Subcutaneous abdominal adipose tissue (tissue), 5 donors: ENCODE results near the gene SLC7A8.

ENCODE experiments used
- H3K27ac ChIP-seq: one replicate; pipeline ENCODE4 v1.7.0; 2013; ENCODE audit warnings: low read depth, mild to moderate bottlenecking, inconsistent platforms, low read length, moderate library complexity
- H3K27me3 ChIP-seq, 5 donors: one replicate each; pipeline ENCODE4 v1.7.0; 2013; ENCODE audit warnings: low read length in 5 of 5, inconsistent platforms in 1 of 5; ENCODE audit not compliant: control insufficient read depth in 5 of 5, insufficient read depth in 4 of 5
- H3K36me3 ChIP-seq, 5 donors: one replicate each; pipeline ENCODE4 v1.7.0; 2013; ENCODE audit warnings: low read length in 5 of 5; ENCODE audit not compliant: control insufficient read depth in 5 of 5, insufficient read depth in 5 of 5
- H3K4me1 ChIP-seq, 5 donors: one replicate each; pipeline ENCODE4 v1.7.0; 2013; ENCODE audit warnings: low read length in 5 of 5, mild to moderate bottlenecking in 3 of 5, moderate library complexity in 1 of 5; ENCODE audit not compliant: control insufficient read depth in 5 of 5, insufficient read depth in 5 of 5
- H3K4me3 ChIP-seq, 5 donors: one replicate each; pipeline ENCODE4 v1.7.0; 2013; ENCODE audit warnings: low read length in 5 of 5, low read depth in 1 of 5
- H3K9ac ChIP-seq, 5 donors: one replicate each; pipeline ENCODE4 v1.7.0; 2013; ENCODE audit warnings: low read length in 5 of 5, mild to moderate bottlenecking in 4 of 5, moderate library complexity in 3 of 5
- H3K9me3 ChIP-seq, 5 donors: one replicate each; pipeline ENCODE4 v1.7.0; 2013; ENCODE audit warnings: low read length in 5 of 5; ENCODE audit not compliant: control insufficient read depth in 5 of 5
- donor health status: healthy.
- donor health status: healthy.
- donor health status: healthy.
- donor health status: healthy.
- donor health status: healthy.

Gene SLC7A8

DNA sequence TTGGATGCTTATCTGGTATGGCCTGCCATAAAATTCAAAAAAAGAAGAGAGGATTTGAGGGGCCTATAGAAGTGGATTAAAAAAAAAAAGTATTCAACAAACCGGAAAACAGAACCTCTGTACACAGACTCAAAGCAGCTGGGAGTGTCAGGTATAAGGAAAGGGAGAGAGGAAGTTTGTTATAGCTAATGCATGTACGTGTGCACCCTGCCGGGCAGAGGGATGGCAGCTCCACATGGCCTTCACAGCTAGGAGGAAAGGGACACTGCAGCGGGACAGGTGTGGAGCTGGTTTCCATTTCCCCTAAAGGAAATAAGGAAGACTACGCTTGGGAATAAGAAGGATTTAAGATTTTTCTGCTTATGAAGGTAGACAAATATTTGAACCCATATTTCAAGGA is 21.5 kb downstream of the SLC7A8 start:
- Histone ChIP-seq H3K4me3 (no peak overlapping the region), H3K9me3 (no peaks in the 10 kb centered on the region), H3K4me1 (peaks cover 1 to 48% (median 42%) of the 10 kb centered on the region in 5 donors), H3K9ac (no peak overlapping the region), H3K27ac (no peak overlapping the region), H3K27me3 (no peaks in the 10 kb centered on the region), H3K36me3 (no peaks in the 10 kb centered on the region)

DNA sequence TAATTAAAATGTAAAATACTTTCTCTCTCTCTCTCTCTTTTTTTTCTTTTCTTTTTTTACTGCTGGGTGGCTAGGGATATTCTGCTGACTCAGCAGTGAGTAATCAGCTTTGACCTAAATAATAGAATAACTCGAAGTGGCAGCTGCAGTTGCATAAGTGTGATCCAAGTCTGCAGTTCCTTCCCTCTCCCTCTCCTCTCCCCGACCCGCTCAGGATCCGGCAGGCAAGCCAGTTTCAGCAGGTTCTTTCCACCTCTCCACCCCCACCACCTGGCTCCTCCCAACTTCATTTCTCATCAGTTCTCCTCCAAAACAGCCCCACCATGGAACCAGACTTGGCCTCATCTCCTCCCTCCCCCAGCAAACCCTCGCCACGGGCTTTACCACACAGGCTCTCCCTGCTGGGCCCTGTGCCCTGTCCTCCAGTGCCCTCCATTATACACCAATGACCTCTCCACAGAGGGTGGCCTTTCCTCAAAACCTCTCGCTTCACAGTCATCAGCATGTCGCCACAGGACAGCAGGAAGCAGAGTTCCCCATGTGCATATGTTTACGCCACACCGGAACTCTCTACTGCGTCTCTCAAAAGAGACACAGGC is 22.4 kb downstream of the SLC7A8 start:
- Histone ChIP-seq H3K36me3 (no peaks in the 10 kb centered on the region), H3K27ac (peak overlapping the region; percentile 88), H3K9ac (peak overlapping the region in 1 of 5 donors; percentile 29), H3K4me3 (peak overlapping the region in 2 of 5 donors; percentile 8 to 54), H3K9me3 (no peaks in the 10 kb centered on the region), H3K4me1 (peaks cover 1 to 48% (median 42%) of the 10 kb centered on the region in 5 donors), H3K27me3 (no peaks in the 10 kb centered on the region)

DNA sequence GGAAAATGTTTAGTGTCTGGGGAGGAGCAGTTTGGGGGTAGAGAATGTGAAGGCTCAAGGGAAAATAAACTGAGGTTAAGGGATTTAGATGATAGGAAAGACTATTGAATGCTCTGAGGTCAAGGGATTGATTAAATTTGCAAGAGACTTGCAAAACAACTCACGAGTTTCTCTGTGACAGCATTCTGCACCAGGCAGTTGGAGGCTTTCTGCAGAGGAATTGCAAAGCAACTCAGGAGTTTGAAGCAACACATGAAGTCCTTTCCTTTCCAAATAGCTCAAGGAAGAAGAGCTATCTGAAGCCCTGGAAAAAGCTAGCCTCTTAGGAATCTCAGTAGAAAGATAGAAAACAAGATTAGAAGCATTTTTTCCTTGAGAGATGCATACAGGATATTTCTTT is 23.9 kb downstream of the SLC7A8 start:
- H3K9me3 ChIP-seq: no peaks in the 10 kb centered on the region
- peak overlapping the region; percentile 88 for H3K27ac ChIP-seq
- peaks cover 1 to 56% (median 55%) of the 10 kb centered on the region in 5 donors for H3K4me1 ChIP-seq
- no peak overlapping the region for H3K9ac ChIP-seq
- no peaks in the 10 kb centered on the region for H3K36me3 ChIP-seq
- H3K4me3 ChIP-seq: no peak overlapping the region
- no peaks in the 10 kb centered on the region for H3K27me3 ChIP-seq

DNA sequence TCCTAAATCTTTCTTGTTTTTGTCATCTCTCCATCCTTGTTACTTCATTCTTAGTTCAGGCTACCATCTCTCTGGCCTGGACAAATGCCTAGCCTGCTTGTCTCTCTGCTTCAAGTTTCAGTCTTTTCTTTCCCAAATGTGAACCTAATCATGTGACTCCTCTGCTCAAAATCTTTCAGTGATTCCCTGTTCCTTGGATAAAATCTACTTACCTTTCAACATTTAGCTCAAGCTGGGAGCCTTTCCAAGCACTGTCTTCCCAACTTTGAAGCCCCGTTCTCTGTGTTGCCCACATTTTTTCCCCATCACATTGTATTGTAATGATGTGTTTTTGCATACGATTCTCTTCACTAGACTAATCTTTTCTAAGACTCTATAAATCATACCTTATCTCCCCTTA is 24.7 kb downstream of the SLC7A8 start:
- H3K4me1 ChIP-seq: peaks cover 4 to 62% (median 55%) of the 10 kb centered on the region in 5 donors
- H3K36me3 ChIP-seq: no peaks in the 10 kb centered on the region
- H3K27me3 ChIP-seq: no peaks in the 10 kb centered on the region
- no peak overlapping the region for H3K9ac ChIP-seq
- peak overlapping the region; percentile 88 for H3K27ac ChIP-seq
- no peaks in the 10 kb centered on the region for H3K9me3 ChIP-seq
- H3K4me3 ChIP-seq: no peak overlapping the region

DNA sequence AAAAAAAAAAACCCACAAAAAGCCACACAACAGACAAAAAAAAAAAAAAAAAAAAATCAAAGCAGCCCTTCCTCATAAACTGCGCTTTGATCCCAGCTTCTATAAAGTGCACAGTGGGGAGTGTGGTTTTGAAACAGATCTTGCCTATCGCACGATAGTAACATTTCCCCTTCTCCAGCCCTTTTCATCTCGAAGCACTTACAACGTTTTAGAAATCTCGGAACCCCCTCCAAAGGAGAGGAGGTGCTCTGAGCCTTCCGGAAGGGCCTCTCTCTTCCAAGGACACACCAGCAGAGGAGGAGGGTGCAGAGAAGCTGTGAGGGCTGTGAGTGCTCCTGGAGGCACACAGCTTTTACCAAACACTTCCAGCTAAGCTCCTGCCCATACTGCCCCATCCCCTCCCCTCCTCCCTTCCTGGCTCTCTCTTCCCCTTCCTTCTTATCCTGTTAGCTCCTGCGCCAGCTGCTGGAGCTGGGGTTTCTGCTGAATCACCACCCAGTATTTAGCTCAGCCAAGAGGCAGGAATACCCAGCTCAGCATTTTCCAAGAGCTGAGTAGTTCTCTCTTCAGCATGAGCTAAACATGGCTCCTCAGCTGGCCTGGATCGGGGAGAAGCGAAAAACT is 28.4 kb downstream of the SLC7A8 start:
- Histone ChIP-seq H3K27ac (peak overlapping the region; percentile 89), H3K4me3 (peak overlapping the region in 4 of 5 donors; percentile 16 to 54 (median 38)), H3K4me1 (peaks cover 2 to 45% (median 39%) of the 10 kb centered on the region in 5 donors), H3K27me3 (no peaks in the 10 kb centered on the region), H3K9me3 (no peaks in the 10 kb centered on the region), H3K36me3 (peaks cover 0 to 2% (median 0%) of the 10 kb centered on the region in 5 donors), H3K9ac (peak overlapping the region in 3 of 5 donors; percentile 1 to 56 (median 47))

DNA sequence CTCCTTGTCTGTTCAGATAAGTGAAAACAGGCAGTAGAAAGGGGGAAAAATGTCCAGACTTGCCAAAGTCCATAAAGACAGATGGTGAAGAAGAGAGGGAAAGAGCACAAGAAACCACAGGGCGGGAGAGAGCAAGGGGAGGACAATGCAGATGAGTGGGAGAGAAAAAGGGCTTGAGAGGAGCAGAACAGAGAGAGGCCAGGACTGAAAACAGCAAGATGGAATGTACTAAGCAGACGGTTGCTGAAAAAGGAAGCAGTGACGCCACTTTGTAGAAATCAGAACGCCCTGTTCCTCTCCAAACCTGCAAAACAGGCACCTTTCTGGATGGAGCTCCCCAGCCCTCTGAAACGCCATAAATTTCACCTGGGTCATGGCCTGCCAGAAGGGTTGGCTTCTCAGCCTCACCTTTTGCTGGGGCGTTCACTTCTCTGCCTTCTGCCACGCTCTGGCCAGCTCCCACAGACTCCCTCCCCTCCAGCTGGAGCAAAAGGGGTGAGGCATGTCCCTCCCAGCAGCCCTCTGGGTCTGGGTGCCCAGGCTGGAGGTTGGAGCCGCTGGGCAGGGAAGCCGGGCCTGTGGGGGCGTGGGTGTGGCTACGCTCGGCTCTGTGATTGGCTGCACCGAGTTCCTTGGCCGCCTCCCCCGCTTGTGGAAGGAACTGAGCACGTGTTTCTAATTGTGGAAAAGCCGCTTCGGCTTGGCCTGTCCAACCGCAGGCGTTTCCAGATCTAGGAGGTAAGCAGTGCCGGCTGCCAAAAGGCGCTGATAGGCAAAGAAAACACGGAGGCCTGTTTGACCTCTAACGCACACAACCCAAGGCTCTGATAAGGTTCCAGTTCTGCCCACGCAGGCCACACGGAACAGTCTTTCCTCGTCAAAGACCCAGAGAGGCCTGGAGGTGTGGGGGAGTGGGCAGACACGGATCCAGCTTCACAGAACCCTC is 29.3 kb downstream of the SLC7A8 start:
- H3K9ac ChIP-seq: peak overlapping the region; percentile 42 to 76 (median 61)
- H3K4me1 ChIP-seq: peaks cover 2 to 36% (median 30%) of the 10 kb centered on the region in 5 donors
- H3K27ac ChIP-seq: peak overlapping the region; percentile 89
- no peaks in the 10 kb centered on the region for H3K27me3 ChIP-seq
- H3K9me3 ChIP-seq: no peaks in the 10 kb centered on the region
- peaks cover 0 to 2% (median 0%) of the 10 kb centered on the region in 5 donors for H3K36me3 ChIP-seq
- peak overlapping the region; percentile 50 to 77 (median 60) for H3K4me3 ChIP-seq

DNA sequence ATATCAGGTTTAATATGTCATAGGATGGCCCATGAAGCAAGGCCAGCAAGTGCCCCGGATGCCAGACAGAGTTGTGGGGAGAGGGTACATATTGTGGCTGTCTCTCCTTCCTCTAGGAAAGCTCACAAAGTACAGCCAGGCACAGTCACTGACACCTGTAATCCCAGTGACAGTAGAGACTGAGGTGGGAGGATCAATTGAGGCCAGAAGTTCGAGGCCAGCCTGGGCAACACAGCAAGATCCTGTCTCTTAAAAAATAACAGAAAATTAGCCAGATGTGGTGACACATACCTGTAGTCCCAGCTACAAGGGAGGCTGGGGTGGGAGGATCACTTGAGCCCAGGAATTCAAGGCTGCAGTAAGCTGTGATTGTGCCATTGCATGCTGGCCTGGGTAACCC is 32.1 kb downstream of the SLC7A8 start:
- Histone ChIP-seq H3K27ac (no peak overlapping the region), H3K27me3 (no peaks in the 10 kb centered on the region), H3K36me3 (peaks cover 0 to 2% (median 0%) of the 10 kb centered on the region in 5 donors), H3K9me3 (no peaks in the 10 kb centered on the region), H3K9ac (no peak overlapping the region), H3K4me3 (no peak overlapping the region), H3K4me1 (peaks cover 2 to 39% (median 33%) of the 10 kb centered on the region in 5 donors)

DNA sequence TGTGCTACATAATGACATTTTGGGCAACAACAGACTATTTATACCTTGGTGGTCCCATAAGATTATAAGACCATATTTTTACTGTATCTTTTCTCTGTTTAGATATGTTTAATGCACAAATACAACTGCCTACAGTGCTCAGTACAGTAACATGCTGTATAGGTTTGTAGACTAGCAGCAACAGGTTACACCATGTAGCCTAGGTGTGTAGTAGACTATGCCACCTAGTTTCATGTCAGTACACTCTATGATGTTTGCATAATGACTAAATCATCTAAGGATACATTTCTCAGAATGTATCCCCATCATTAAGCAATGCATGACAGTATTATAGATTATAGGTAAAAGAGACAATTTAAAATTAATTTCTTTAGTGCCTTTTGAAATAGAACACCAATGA is 33.7 kb downstream of the SLC7A8 start:
- Histone ChIP-seq H3K9me3 (no peaks in the 10 kb centered on the region), H3K36me3 (peaks cover 0 to 2% (median 0%) of the 10 kb centered on the region in 5 donors), H3K27ac (no peak overlapping the region), H3K4me3 (no peak overlapping the region), H3K9ac (no peak overlapping the region), H3K4me1 (peaks cover 2 to 37% (median 31%) of the 10 kb centered on the region in 5 donors), H3K27me3 (no peaks in the 10 kb centered on the region)

DNA sequence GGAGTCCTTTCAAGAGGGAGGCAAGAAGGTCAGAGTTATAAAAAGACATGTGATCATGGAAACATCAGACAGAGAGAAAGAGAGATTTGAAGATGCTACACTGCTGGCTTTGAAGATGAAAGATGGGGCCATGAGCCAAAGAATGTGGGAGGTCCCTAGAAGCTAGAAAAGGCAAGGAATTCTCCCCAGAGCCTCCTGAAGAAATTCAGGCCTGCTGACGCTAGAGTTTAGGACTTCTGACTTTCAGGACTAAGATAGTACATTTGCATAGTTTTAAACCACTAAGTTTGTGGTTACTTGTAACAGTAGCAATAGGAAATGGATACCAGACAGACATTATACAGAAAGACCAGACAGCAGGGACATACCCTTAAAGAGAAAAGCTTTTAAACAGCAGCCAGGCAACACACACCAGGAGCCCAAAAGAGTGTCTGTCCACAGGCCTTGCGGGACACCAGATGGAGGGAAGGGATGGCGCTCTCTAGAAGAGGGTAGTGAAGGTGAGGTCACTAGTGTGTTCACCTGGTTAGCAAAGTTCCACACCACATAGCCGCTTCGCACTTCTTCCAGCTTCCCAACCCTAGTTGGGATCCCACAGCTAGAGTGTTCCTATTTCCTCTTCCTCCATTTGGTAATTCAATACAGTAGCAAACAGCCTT is 34.7 kb downstream of the SLC7A8 start:
- Histone ChIP-seq H3K9ac (no peak overlapping the region), H3K36me3 (peaks cover 0 to 2% (median 0%) of the 10 kb centered on the region in 5 donors), H3K4me1 (peaks cover 0 to 29% (median 21%) of the 10 kb centered on the region in 5 donors), H3K27me3 (no peaks in the 10 kb centered on the region), H3K4me3 (no peak overlapping the region), H3K27ac (no peak overlapping the region), H3K9me3 (no peaks in the 10 kb centered on the region)
